Nephron progenitor cell (in vitro differentiated cells): ENCODE data around the gene MAMDC2.
A peak's percentile ranks its signal among the peaks of the same experiment; 100 is the strongest.

ENCODE experiments used
- DNase-seq: peaks from one replicate; pipeline ENCODE4 v3.0.0; 2021
- H3K27ac Mint-ChIP-seq: 2 replicates; pipeline ENCODE4 v1.8.0; 2021; ENCODE audit warnings: mild to moderate bottlenecking, moderate library complexity, mixed read lengths
- H3K27me3 Mint-ChIP-seq: 2 replicates; pipeline ENCODE4 v1.8.0; 2021; ENCODE audit warnings: mild to moderate bottlenecking, low read depth, mixed read lengths; ENCODE audit not compliant: poor library complexity
- H3K36me3 Mint-ChIP-seq: 2 replicates; pipeline ENCODE4 v1.8.0; 2021; ENCODE audit warnings: low read depth, mixed read lengths
- H3K4me1 Mint-ChIP-seq: 2 replicates; pipeline ENCODE4 v1.8.0; 2021; ENCODE audit warnings: mixed read lengths
- H3K4me3 Mint-ChIP-seq: 2 replicates; pipeline ENCODE4 v1.8.0; 2021; ENCODE audit warnings: mild to moderate bottlenecking, moderate library complexity, mixed read lengths
- H3K9me3 Mint-ChIP-seq: 2 replicates; pipeline ENCODE4 v1.8.0; 2021; ENCODE audit warnings: mild to moderate bottlenecking, moderate library complexity, mixed read lengths
- TF ChIP-seq, protein P1 (sequence below): fragments of 200-600 bp; sonication (generic); IDR thresholded peaks from 2 replicates; pipeline ENCODE4 v1.5.0; 2021; ENCODE audit warnings: antibody characterized with exemption

Gene MAMDC2

DNA sequence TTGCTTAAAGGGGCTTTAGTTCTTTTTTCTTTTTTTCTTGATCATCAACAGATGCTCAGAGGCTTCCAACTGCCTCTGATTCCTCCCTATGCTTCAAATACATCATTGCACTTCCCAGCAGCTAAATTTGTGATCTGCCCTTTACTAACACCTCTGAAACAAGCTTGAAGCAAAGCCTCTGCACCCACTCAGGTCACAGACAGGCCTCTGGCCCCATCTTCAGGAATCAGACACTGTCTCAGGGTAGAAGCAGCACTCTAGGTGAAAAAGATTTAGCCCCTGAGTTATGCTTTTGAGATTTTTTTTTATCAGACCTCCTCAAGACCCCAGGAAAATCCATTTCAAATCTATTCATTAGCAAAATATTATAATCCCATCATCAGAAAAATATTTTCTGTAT, 91.5 kb downstream of the MAMDC2 start:
- no peaks in the 10 kb centered on the region for H3K27me3 Mint-ChIP-seq
- H3K9me3 Mint-ChIP-seq = peaks cover 3% of the 10 kb centered on the region
- no peak overlapping the region for H3K4me3 Mint-ChIP-seq
- TF ChIP-seq, protein P1, sequence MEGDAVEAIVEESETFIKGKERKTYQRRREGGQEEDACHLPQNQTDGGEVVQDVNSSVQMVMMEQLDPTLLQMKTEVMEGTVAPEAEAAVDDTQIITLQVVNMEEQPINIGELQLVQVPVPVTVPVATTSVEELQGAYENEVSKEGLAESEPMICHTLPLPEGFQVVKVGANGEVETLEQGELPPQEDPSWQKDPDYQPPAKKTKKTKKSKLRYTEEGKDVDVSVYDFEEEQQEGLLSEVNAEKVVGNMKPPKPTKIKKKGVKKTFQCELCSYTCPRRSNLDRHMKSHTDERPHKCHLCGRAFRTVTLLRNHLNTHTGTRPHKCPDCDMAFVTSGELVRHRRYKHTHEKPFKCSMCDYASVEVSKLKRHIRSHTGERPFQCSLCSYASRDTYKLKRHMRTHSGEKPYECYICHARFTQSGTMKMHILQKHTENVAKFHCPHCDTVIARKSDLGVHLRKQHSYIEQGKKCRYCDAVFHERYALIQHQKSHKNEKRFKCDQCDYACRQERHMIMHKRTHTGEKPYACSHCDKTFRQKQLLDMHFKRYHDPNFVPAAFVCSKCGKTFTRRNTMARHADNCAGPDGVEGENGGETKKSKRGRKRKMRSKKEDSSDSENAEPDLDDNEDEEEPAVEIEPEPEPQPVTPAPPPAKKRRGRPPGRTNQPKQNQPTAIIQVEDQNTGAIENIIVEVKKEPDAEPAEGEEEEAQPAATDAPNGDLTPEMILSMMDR = no peak
- H3K36me3 Mint-ChIP-seq = no peaks in the 10 kb centered on the region
- H3K27ac Mint-ChIP-seq = no peak overlapping the region
- no peak for DNase-seq
- H3K4me1 Mint-ChIP-seq = peaks cover 5% of the 10 kb centered on the region

GRCh38 chr9:70136632-70137031, 93.0 kb downstream of the MAMDC2 start:
- peaks cover 3% of the 10 kb centered on the region for H3K9me3 Mint-ChIP-seq
- TF ChIP-seq, protein P1 = no peak
- H3K4me1 Mint-ChIP-seq = peaks cover 5% of the 10 kb centered on the region
- H3K4me3 Mint-ChIP-seq = no peak overlapping the region
- DNase-seq = no peak
- H3K36me3 Mint-ChIP-seq = no peaks in the 10 kb centered on the region
- H3K27me3 Mint-ChIP-seq = no peaks in the 10 kb centered on the region
- H3K27ac Mint-ChIP-seq = no peak overlapping the region

DNA sequence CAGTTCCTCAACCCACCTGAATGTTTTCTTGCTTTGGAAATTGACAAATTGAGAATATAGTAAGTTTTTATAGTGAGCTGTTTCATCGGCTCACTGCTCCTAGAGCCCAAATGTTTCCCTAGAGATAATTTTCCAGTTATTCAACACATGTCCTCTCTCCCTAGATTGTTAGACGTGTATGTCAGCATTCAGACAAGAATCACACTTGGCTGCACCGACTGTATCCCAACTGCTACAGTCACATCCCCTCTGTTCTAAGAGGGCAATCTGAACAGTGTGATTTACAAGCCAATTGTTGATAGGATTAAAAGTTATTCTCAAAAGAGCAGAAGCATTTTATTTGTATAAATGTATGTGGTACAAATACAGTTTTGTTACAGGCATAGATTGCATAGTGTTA, 93.9 kb downstream of the MAMDC2 start:
- peaks cover 10% of the 10 kb centered on the region for H3K4me1 Mint-ChIP-seq
- H3K27ac Mint-ChIP-seq = no peak overlapping the region
- H3K36me3 Mint-ChIP-seq = no peaks in the 10 kb centered on the region
- TF ChIP-seq, protein P1 = no peak
- H3K4me3 Mint-ChIP-seq = no peak overlapping the region
- peaks cover 3% of the 10 kb centered on the region for H3K9me3 Mint-ChIP-seq
- peaks cover 4% of the 10 kb centered on the region for H3K27me3 Mint-ChIP-seq
- DNase-seq = no peak

DNA sequence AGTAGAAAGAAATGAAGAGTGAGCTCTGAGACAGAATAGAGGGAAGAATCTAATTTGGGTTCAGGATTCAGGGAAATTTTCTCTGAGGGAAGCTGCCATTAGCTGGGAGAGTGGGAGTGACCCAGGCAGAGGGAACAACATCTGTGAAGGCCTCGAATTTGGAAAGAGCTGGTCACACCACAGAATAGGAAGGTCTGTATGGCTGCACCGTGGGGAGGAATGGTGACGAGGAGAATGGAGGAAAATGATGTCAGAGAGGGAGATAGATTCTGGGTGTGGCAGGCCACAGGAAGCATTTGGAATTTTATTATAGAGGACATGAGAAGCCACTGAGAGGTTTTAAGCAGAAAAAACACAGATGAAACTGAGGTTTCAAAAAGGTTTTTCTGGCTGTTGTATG, 98.5 kb downstream of the MAMDC2 start:
- H3K4me3 Mint-ChIP-seq = no peak overlapping the region
- DNase-seq = no peak
- TF ChIP-seq, protein P1 = no peak
- peaks cover 6% of the 10 kb centered on the region for H3K27me3 Mint-ChIP-seq
- peak overlapping the region; percentile 49 for H3K27ac Mint-ChIP-seq
- H3K4me1 Mint-ChIP-seq = peaks cover 5% of the 10 kb centered on the region
- no peaks in the 10 kb centered on the region for H3K36me3 Mint-ChIP-seq
- H3K9me3 Mint-ChIP-seq = peaks cover 3% of the 10 kb centered on the region

DNA sequence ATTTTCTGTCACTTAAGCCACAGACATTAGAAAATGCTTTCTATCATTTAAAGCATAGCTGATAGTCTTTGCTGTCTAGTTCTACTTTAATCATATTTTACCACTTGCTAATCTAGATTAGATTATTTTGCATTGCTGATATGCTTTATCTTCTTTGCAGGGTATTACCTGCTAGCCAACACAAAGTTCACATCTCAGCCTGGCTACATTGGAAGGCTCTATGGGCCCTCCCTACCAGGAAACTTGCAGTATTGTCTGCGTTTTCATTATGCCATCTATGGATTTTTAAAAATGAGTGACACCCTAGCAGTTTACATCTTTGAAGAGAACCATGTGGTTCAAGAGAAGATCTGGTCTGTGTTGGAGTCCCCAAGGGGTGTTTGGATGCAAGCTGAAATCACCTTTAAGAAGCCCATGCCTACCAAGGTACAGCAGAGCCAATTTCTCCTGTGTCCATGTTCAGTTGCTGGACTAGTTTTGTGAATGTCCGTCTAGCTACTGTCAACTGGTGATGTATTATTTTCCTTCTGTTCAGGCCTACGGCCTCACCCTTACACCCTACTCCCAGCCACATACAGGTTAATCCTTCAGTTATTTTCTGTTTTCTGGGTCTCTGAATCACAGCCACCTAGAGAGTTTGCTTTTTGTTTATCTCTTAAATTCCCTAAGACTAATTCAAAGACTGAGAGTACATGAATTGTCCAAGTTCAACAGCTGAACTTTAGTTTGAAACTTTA, 99.9 kb downstream of the MAMDC2 start:
- Mint-ChIP-seq H3K36me3 (no peaks in the 10 kb centered on the region), H3K27ac (no peak overlapping the region), H3K9me3 (peaks cover 3% of the 10 kb centered on the region), H3K4me3 (no peak overlapping the region), H3K4me1 (peaks cover 5% of the 10 kb centered on the region), H3K27me3 (peaks cover 6% of the 10 kb centered on the region)
- TF ChIP-seq, protein P1 = no peak
- DNase-seq = no peak

DNA sequence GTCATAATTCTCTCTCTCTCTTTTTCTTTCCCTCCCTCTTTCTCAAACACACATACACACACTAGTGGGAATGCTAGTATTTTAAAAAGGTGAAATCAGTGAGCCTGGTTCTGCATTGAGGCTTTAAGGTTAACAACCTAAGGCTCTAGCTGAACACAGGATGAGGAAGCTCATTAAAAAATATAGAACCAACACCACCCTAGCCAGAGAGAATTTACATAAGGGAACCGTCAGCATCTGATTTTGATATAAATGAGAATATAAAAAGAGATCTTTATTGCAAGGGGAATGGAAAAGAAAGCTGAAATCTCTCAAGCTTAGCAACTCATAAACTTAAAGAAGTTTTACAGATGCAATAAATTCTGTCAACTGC, 100.5 kb downstream of the MAMDC2 start:
- DNase-seq = no peak
- peaks cover 3% of the 10 kb centered on the region for H3K9me3 Mint-ChIP-seq
- peaks cover 5% of the 10 kb centered on the region for H3K4me1 Mint-ChIP-seq
- TF ChIP-seq, protein P1 = no peak
- H3K36me3 Mint-ChIP-seq = no peaks in the 10 kb centered on the region
- H3K4me3 Mint-ChIP-seq = no peak overlapping the region
- no peak overlapping the region for H3K27ac Mint-ChIP-seq
- peaks cover 6% of the 10 kb centered on the region for H3K27me3 Mint-ChIP-seq
